HG02840 (cell line): Measurements from ENCODE around the gene ZBED5.
"Not testable (repeated sequence)": the region's sequence is repeated elsewhere in the genome, so short reads cannot be mapped to it uniquely, and the experiment has no call there.

Experiments used
- ATAC-seq: cut with Tn5 transposase; IDR thresholded peaks from one replicate; pipeline ENCODE4 v1.9.1; 2021; ENCODE audit warnings: mild to moderate bottlenecking, moderate library complexity, moderate number of reproducible peaks; ENCODE audit not compliant: unreplicated experiment, low FRiP score

ZBED5 gene

DNA sequence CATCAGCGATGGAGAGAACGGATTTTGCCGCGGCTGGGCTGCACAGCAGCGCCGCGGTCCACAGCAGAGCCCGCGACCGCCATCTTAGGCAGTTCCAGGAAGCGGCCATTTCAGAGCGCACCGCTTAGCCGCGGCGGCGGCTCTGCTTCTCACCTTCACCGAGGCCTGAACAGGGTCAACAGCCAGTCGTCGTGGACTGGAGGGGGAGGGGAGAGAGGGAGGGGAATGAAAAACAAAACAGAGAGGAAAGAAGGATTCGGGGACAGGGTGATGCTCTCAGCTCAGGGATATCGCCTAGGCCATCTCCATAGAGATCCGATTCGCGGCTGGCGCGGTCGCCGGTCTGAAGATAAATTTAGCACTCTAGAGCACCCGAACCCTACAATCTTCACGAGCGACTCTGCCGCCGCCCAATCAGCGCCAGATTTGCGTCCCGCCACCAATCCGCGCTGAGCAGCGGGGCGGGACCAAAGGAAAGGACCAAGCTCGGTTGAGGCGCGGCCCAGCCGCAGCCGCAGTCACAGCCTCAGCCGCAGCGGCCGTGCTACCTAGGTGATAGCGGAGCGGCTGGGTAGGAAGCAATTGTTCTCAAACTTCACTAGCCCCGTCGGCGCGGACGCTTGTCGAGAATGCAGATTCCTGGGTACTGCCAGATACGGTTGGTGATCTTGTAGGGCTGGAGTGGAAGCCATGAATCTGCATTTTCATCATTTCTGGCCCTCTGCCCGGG, at the start of gene ZBED5:
Gene ZBED5, minus strand, starts transcription at position 345 of the 730 bp plus-strand sequence. CDS start 3,108 bp downstream, outside the sequence.
- ATAC-seq, result peak; percentile 89

DNA sequence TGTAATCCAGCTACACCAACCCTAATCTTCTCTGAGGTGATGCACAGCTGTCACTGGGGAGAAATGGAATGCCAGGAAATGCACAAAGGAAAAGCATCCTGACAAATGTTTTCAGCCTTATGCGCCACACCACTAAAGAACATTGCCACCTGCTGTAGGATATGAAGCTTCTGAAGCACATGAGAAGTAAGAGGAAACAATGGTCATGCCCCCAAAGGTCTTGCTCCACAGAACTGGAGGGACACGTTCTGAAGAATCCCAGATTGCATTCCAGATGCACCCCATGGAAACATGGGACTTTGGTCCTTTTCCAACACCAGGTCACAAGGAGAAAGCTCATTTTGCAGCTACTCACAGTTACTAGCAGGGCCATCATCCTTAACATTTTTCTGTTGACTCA, 48.7 kb upstream of the ZBED5 start:
- no peak for ATAC-seq

DNA sequence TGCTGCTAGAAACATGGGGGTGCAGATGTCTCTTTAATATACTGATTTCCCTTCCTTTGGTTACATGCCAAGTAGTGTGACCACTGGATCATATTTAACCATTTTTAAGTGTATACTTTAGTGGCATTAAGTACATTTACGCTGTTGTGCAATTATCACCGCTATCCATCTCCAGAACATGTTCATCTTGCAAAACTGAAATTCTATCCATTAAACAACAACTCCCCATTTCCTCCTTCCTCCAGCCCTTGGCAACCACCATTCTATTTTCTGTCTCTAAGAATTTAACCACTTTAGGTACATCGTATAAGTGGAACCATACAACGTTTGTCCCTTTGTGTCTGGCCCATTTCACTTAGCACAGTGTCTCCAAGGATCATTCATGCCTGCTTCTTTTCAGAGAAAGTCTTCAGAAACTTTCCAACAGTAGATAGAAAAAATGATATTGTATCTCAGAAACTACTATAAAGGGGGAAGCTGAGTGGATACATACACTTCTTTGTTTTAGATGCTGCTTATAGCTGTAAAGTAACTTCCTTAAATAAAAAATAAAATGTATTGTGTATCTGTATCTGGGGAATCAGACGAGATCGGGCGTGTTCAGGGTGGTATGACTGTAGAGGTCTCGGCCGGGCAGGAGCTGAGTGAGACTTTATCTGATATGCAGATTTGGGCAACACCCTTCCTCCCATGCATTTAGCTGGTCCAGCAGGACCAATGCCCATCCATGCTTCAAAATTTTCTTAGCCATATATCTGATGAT, 44.6 kb upstream of the ZBED5 start:
- no peak for ATAC-seq

DNA sequence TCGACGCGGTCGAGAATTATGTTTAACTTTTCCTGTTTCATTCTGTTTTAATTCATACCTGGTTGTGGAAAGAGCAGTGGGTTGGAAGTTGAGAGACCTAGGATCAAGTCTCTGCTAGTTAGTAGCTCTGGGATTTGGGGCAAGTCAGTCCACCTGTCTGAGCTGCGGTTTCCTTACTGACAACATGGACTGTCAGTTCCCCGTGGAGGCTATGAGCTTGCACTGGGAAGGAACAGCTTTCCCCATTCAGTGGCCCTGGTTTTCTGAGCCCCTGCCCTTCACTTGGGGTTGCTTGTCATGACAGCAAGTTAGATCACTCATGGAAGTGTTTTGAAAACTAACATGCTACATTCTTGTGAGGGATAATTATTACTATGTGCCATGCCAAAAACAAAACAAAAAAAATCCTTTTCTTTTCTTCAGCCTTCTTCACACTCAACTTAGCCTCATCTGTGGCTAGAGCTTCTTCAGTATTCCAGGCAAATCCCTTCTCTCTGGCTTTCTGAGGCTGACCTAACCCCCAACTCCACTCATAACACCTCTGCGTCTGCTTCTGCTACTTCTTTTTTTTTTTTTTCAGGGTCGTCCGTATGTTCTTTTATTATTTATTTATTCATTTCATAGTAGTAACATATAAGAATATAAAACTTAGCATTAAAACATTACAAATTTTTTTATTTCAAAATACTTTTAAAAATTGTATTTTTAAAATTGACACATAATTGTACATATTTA, 43.0 kb upstream of the ZBED5 start:
- no peak for ATAC-seq

DNA sequence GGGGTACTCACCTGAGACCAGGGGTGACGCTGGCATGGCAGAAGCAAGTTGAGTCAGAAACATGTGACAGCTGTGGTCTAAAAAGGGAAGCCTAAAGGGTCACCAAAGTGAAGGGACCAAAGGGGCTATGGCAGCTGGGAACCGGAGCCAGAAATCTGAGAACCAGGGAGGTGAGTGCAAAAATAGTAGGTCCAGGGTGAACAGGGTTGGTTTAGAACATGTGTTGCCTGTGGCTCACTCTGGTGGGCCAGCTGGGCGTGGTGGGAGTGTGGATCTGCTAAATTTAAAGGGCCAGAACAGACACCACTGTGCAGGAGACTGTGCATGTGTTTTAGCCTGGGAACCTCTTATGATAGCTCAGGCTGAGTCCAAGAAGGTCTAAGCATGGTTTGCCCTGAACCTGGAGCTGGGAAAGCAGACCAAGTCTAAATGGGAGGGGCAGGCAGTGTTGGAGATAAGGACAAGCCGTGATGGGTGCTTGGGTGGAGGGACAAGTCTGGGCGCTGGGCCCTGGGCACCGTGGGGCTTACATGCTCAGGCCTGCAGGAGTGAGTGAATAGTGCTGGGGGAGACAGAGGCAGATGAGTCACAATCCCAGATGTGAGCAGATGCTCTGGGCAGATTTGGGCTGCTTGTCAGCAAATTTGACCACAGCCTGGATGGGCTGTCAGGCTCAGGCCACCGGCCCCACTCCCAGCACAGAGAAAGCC, 41.4 kb upstream of the ZBED5 start:
- no peak for ATAC-seq

DNA sequence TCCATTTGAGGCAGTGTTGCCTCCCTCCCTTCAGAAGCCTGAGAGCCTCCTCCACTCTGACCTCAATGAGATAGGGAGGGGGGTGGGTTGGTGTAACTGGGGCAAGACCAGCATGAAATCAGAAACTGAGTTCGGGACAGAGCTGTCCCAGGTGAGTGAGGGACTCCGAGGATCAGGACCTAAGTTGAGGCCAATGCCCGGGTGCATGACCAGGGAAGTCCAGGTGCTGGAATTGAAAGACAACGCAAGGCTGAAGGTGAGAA, 40.8 kb upstream of the ZBED5 start:
- ATAC-seq, result no peak

DNA sequence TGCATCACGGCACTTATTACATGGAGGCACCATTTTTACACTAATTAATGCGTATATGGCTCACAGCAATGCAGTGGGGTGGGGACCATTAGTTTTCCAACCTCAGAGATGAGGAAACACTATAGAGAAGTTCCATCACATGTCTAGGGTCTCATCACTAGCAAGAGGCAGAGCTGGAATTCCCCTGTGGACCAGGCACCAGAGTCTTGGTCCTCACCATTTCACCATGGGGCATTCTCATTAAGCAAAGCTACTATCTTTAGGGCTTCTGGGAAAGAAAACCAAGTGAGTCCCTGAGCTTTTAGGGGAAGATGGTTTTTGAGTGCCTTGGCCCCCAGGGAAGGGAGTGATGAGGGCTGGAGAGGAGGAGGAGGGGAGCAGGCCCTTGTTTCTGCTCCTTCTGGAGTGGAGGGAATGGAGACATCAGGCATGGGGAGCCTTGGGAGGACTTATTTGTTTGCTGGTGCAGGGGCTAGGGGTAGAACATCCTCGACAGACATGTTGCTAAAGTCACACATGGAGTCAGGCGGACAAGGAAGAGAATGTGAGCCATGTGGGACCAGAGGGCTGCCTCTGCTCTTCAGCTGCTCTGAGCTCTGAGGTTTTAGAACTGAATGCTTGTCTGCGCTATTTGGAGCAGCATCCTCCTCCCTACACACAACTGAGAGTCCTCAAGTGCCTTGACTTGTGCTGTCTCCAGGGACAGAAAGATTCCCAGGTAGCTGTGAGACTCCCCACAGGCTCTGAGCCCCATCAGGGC, 40.3 kb upstream of the ZBED5 start:
- ATAC-seq, result no peak

DNA sequence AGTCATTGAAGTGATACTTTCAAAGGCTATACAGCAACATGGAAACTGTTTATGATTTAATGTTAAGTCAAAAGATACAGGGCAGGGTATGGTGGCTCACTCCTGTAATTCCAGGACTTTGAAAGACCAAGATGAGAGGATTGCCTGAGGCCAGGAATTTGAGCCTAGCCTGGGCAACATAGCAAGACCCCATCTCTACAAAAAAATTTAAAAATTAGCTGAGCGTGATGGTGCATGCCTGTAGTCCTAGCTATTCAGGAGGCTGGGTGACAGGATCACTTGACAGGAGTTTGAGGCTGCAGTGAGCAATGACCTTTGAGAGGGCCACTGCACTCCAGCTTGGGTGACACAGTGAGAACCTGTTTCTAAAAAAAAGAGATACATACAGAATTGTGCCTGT, 39.3 kb upstream of the ZBED5 start:
- ATAC-seq, result no peak

DNA sequence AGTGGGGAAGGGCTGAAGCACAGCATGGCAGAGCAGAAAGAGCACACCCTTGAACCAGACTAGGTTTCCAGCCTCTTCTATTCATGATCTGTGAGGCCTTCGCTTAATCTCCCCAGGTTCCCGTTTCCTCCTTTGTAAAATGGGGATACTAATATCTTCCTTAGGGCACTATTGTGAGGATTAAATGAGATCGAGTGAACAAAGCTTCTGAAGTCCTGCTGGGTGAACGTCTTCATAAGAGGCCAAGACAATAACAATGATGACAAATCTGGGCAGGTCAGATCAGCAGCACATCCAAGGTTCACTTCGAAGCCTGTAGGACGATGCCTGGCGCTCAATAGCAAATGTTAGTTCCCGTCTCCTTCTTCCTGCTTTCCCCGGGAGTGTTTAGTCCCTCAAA, 38.6 kb upstream of the ZBED5 start:
- ATAC-seq, result no peak

DNA sequence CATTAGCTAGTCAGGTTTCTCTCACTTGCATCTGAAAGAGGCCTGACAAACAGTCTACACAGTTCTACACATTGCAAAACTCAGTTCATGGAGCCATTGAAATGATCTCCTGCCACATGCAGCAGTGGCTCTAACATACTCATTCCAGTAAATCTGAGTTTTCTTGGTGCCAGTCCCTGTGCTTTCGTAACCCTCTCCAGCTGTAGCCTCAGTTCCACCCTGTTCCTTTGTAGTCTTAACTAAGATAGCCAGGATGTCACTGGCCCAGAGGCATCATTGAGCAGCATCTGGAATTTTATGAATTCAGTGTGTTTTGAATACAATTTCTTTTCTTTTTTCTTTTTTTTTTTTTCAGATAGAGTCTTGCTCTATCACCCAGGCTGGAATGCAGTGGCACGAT, 37.4 kb upstream of the ZBED5 start:
- no peak for ATAC-seq

DNA sequence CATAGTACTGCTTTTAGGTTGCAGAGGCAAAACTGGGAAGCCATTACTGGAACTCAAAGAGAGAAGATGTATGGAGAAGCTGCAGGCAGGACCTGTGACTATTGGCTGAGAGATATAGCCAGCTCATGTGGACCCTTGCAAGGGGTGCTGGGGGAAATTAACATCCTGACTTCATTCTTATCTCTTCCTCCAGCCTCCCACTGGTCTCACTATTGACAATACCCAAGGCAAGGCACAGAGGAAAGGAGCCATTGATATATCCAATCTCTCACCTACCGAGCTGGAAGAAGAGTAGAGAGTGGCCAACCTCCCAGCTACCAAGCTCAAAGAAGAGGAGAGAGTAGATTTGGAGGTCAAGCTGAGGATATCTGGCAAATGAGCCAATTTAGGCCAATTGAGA, 36.8 kb upstream of the ZBED5 start:
- no peak for ATAC-seq

DNA sequence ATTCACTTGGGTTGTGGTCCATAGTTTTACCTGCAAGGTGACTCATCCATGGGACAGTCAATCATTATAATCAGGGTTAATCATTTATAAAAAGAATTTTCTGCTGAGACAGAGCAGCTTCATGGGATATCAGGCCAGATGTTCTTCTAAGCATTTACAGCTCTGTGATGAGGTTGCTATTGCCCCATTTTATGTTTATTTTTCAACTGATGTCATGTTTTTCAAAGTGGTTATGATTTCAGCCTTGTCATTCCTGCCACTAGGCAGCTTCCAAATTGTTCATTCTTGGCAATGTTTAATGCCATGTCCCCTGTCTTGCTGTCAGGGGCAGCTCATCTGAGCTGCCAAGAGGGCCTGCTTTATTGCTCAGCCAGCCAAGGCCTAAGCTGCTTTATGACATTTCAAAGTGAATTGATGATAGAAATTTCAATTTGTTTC, 35.9 kb upstream of the ZBED5 start:
- no peak for ATAC-seq

DNA sequence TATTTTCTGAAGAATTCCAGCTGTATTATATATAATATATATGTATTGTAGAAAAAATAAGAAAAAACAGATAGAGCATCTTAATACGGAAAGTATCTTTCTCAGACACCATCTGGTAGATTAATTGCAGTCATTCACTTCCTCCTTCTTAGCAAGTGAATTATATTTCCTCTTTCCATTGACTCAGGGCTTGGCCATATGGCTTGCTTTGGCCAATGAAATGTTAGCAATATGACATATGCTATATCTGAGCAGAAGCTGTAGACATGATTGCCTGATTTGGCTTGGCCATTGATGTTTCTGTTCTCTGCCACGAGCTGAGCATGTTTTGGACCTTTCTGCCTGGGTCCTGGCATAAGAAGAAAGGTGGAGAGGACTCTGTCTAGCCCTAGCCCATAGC, 34.4 kb upstream of the ZBED5 start:
- no peak for ATAC-seq

DNA sequence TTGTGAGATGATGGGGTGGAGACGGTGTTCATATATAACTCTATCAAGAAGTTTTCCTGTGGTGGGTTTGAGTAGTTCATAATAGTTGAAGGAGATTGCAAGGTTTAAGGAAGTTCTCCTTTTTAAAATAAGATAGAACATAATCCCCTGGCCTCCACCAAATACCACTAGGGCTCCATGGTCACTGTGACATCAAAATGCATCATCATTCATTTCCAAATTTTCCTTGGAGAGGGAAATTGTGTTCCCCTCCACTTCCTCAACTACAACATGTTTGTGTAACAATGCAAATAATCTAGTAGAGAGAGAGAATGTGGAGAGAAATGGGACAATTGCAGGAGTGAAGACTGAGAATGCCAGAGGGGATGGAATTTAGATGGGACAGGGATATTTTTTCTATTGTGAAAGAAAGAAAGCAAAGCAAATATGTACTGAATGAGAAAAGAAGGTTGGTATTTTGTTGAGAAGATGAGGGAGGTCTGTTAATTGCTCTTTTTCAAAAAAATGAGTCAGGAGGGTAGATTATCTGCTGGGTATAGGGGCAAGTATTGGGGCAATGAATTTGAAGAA, 33.4 kb upstream of the ZBED5 start:
- no peak for ATAC-seq

DNA sequence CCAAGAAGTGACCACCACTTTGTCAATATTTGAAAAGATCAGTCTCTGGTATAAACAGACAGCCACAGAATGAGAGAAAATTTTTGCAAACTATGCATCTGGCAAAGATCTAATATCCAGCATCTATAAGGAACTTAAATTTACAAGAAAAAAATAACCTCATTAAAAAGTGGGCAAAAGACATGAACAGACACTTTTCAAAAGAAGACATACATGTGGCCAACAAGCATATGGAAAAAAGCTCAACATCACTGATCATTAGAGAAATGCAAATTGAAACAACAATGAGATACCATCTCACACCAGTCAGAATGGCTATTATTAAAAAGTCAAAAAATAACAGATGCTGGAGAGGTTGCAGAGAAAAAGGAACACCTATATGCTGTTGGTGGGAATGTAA, 32.2 kb upstream of the ZBED5 start:
- not testable (repeated sequence) for ATAC-seq

DNA sequence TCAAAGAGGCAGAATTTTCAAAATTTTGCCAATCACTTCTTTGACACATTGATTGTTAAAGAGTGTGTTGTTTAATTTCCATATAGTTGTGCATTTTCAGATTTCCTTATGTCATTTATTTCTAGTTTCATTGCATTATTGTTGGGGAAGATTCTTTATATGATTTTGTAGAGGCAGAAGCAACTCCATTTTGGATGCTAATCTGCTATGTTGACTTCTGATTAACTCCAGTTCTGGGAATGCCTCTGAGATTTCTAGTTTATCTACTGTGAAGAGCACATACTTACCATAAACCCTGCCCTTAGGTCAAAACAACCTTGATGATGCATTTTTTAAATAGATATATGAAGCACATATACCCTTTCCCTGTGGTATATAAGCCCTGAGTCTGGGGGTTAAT, 29.5 kb upstream of the ZBED5 start:
- no peak for ATAC-seq

DNA sequence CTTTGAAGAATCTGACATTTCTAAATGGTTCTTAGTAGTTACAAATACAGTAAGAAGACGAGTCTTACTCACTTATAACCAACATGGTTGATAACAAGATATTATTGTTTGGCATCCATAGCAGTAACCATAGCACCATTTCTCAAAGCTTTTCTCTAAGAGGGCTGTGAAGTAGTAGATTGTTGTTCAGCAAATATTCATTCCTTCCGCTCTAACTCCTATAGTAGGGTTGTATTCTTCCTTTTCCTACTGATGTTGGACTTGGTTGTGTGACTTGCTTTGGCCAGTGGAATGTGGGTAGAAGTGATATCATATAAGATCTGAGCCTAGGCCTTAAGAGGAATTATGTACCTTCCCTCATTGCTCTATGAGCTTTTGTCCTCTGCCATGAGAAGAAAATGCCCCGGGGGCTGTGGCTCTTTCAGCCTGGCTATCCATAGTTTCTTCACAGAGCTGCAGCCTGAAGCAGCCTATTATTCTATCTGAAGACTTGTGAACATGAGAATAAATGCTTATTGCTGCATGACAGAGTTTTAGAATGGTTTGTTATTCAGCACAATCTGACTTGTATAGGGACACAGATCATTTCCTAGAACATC, 28.9 kb upstream of the ZBED5 start:
- no peak for ATAC-seq

DNA sequence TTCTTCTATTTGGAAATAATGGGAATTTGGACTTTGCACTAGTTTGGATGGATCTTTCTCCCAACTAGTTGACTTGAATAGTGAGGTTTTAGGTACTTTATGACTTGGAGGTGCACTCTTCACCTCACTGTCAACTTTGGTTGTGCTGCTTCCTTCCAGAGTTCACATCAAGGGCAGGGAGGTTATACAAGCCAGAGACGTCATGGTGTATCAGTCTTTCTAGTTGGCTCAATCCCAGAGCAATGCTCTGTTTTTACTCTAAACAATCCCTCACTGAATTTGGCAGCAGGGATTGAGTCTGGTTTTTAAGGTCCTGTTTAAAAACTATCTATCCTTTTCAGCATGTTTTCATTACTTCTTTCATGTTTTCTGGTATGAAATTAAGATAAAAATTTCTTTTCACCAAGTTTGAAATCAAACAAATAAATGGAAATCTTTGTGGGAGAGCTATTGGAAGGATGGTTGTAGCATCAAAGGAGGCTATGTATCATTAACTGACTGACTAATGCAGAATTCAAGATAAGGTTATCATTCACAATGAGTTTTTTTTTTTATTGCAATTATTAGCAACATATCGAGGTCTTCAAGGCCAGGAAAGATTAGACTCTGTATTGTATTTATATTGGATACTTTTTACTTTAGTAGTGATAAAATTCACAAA, 28.0 kb upstream of the ZBED5 start:
- no peak for ATAC-seq

DNA sequence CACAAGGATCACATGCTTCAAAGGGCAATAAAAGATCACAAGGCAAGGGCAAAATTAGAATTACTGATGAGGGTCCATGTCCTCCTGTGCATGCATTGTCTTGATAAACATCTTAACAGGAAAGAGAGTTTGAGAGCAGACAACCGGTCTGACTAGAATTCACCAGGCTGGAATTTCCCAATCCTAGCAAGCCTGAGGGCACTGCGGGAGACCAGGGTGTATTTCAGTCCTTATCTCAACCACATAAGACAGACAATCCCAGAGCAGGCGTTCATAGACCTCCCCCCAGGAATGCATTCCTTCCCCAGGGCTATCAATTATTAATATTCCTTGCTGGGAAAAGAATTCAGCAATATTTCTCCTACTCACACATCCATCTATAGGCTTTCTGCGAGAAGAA, 26.4 kb upstream of the ZBED5 start:
- ATAC-seq, result not testable (repeated sequence)
